Effector memory CD8-positive, alpha-beta T cell (primary cell): ENCODE measurements around the gene KIRREL3.

Experiments used
- ATAC-seq: fragments of 150-1000 bp; cut with Tn5 transposase; replicated peaks from 2 replicates; pipeline ENCODE4 v1.10.0; 2021; ENCODE audit warnings: mild to moderate bottlenecking, moderate library complexity
- DNase-seq, 3 experiments: peaks; one replicate each; pipeline ENCODE4 v3.0.0; 2021
- H3K27ac Mint-ChIP-seq, 2 donors: one replicate each; pipeline ENCODE4 v1.8.0; 2022; ENCODE audit warnings: mild to moderate bottlenecking in 2 of 2, mixed read lengths in 2 of 2, moderate library complexity in 2 of 2
- H3K27me3 Mint-ChIP-seq, 2 donors: one replicate each; pipeline ENCODE4 v1.8.0; 2022; ENCODE audit warnings: mixed read lengths in 2 of 2
- H3K36me3 Mint-ChIP-seq: one replicate; pipeline ENCODE4 v1.8.0; 2022; ENCODE audit warnings: mild to moderate bottlenecking, moderate library complexity, mixed read lengths; ENCODE audit not compliant: insufficient read depth
- H3K4me1 Mint-ChIP-seq, 2 donors: one replicate each; pipeline ENCODE4 v1.8.0; 2022; ENCODE audit warnings: low read depth in 2 of 2, mixed read lengths in 2 of 2
- H3K4me3 Mint-ChIP-seq, 2 donors: one replicate each; pipeline ENCODE4 v1.8.0; 2022; ENCODE audit warnings: mild to moderate bottlenecking in 2 of 2, mixed read lengths in 2 of 2, moderate library complexity in 2 of 2
- H3K9me3 Mint-ChIP-seq, 2 donors: one replicate each; pipeline ENCODE4 v1.8.0; 2022; ENCODE audit warnings: mixed read lengths in 2 of 2

KIRREL3 gene

GRCh38 chr11:126477535-126478305, 522.9 kb downstream of the KIRREL3 start:
- Mint-ChIP-seq H3K4me1 (peaks cover 14% of the 10 kb centered on the region in 2 donors), H3K4me3 (peak overlapping the region; percentile 45 to 56), H3K36me3 (peaks cover 2% of the 10 kb centered on the region), H3K9me3 (no peaks in the 10 kb centered on the region), H3K27ac (peak overlapping the region; percentile 12 to 51), H3K27me3 (peaks cover 0 to 15% of the 10 kb centered on the region in 2 donors)
- peak; percentile 42 for ATAC-seq
- peak in 1 of 3 experiments; percentile 12 for DNase-seq

GRCh38 chr11:126476977-126477376, 523.6 kb downstream of the KIRREL3 start:
- no peak for DNase-seq
- no peak for ATAC-seq
- H3K36me3 Mint-ChIP-seq, result peaks cover 2% of the 10 kb centered on the region
- H3K27me3 Mint-ChIP-seq, result peaks cover 0 to 15% of the 10 kb centered on the region in 2 donors
- H3K4me1 Mint-ChIP-seq, result peaks cover 14% of the 10 kb centered on the region in 2 donors
- H3K4me3 Mint-ChIP-seq, result peak overlapping the region; percentile 45 to 56
- H3K9me3 Mint-ChIP-seq, result no peaks in the 10 kb centered on the region
- no peak overlapping the region for H3K27ac Mint-ChIP-seq

- H3K36me3 Mint-ChIP-seq, result peaks cover 2% of the 10 kb centered on the region
Observed at GRCh38 chr11:126476266-126476924, 524.2 kb downstream of the KIRREL3 start.

GRCh38 chr11:126475014-126475991, 525.3 kb downstream of the KIRREL3 start:
- no peaks in the 10 kb centered on the region for H3K36me3 Mint-ChIP-seq
- DNase-seq (no peak), ATAC-seq (no peak)
- no peak overlapping the region for H3K27ac Mint-ChIP-seq
- peaks cover 0 to 15% of the 10 kb centered on the region in 2 donors for H3K27me3 Mint-ChIP-seq
- H3K4me1 Mint-ChIP-seq, result peaks cover 7 to 9% of the 10 kb centered on the region in 2 donors
- H3K4me3 Mint-ChIP-seq, result no peak overlapping the region
- H3K9me3 Mint-ChIP-seq, result no peaks in the 10 kb centered on the region

More at GRCh38 chr11:126476266-126476924, 524.2 kb downstream of the KIRREL3 start:
- H3K27me3 Mint-ChIP-seq, result peaks cover 0 to 15% of the 10 kb centered on the region in 2 donors
- H3K9me3 Mint-ChIP-seq, result no peaks in the 10 kb centered on the region
- ATAC-seq (no peak), DNase-seq (no peak)
- no peak overlapping the region for H3K27ac Mint-ChIP-seq
- H3K4me1 Mint-ChIP-seq, result peaks cover 14% of the 10 kb centered on the region in 2 donors
- peak overlapping the region; percentile 45 to 56 for H3K4me3 Mint-ChIP-seq

- H3K9me3 Mint-ChIP-seq, result no peaks in the 10 kb centered on the region
- ATAC-seq, result no peak
- H3K4me3 Mint-ChIP-seq, result no peak overlapping the region
- no peak overlapping the region for H3K27ac Mint-ChIP-seq
- DNase-seq, result no peak
- H3K36me3 Mint-ChIP-seq, result no peaks in the 10 kb centered on the region
- H3K4me1 Mint-ChIP-seq, result peaks cover 7 to 8% of the 10 kb centered on the region in 2 donors
- H3K27me3 Mint-ChIP-seq, result peaks cover 0 to 15% of the 10 kb centered on the region in 2 donors
Observed at GRCh38 chr11:126474220-126474619, 526.4 kb downstream of the KIRREL3 start.

GRCh38 chr11:126473269-126473668, 527.3 kb downstream of the KIRREL3 start:
- Mint-ChIP-seq H3K4me1 (peaks cover 4% of the 10 kb centered on the region in 2 donors), H3K36me3 (no peaks in the 10 kb centered on the region), H3K9me3 (no peaks in the 10 kb centered on the region), H3K27me3 (peaks cover 0 to 7% of the 10 kb centered on the region in 2 donors), H3K27ac (no peak overlapping the region), H3K4me3 (no peak overlapping the region)
- ATAC-seq (no peak), DNase-seq (no peak)

GRCh38 chr11:126469311-126469710, 531.3 kb downstream of the KIRREL3 start:
- no peak for DNase-seq
- no peak for ATAC-seq
- no peak overlapping the region for H3K4me3 Mint-ChIP-seq
- H3K9me3 Mint-ChIP-seq, result no peaks in the 10 kb centered on the region
- no peak overlapping the region for H3K27ac Mint-ChIP-seq
- no peaks in the 10 kb centered on the region for H3K27me3 Mint-ChIP-seq
- H3K36me3 Mint-ChIP-seq, result no peaks in the 10 kb centered on the region
- H3K4me1 Mint-ChIP-seq, result peaks cover 18 to 25% of the 10 kb centered on the region in 2 donors

- ATAC-seq (no peak), DNase-seq (no peak)
- Mint-ChIP-seq H3K27me3 (peaks cover 0 to 2% of the 10 kb centered on the region in 2 donors), H3K36me3 (no peaks in the 10 kb centered on the region), H3K4me1 (peaks cover 18 to 26% of the 10 kb centered on the region in 2 donors), H3K27ac (peak overlapping the region in 1 of 2 donors; percentile 51), H3K4me3 (no peak overlapping the region), H3K9me3 (no peaks in the 10 kb centered on the region)
Observed at GRCh38 chr11:126468102-126468521, 532.5 kb downstream of the KIRREL3 start.

GRCh38 chr11:126467471-126467870, 533.1 kb downstream of the KIRREL3 start:
- H3K4me1 Mint-ChIP-seq, result peaks cover 18 to 26% of the 10 kb centered on the region in 2 donors
- H3K27ac Mint-ChIP-seq, result peak overlapping the region in 1 of 2 donors; percentile 51
- H3K36me3 Mint-ChIP-seq, result no peaks in the 10 kb centered on the region
- no peaks in the 10 kb centered on the region for H3K9me3 Mint-ChIP-seq
- ATAC-seq (no peak), DNase-seq (no peak)
- no peak overlapping the region for H3K4me3 Mint-ChIP-seq
- H3K27me3 Mint-ChIP-seq, result peaks cover 0 to 8% of the 10 kb centered on the region in 2 donors

GRCh38 chr11:126467046-126467370, 533.6 kb downstream of the KIRREL3 start:
- Mint-ChIP-seq H3K9me3 (no peaks in the 10 kb centered on the region), H3K36me3 (no peaks in the 10 kb centered on the region), H3K4me3 (peak overlapping the region in 1 of 2 donors; percentile 73), H3K4me1 (peaks cover 18 to 26% of the 10 kb centered on the region in 2 donors), H3K27me3 (peaks cover 0 to 11% of the 10 kb centered on the region in 2 donors), H3K27ac (no peak overlapping the region)
- no peak for ATAC-seq
- DNase-seq, result no peak

GRCh38 chr11:126466236-126467045, 534.1 kb downstream of the KIRREL3 start:
- H3K27ac Mint-ChIP-seq, result peak overlapping the region; percentile 69 to 86
- no peak for ATAC-seq
- H3K4me1 Mint-ChIP-seq, result peaks cover 18 to 26% of the 10 kb centered on the region in 2 donors
- no peak for DNase-seq
- no peaks in the 10 kb centered on the region for H3K9me3 Mint-ChIP-seq
- peak overlapping the region; percentile 67 to 73 for H3K4me3 Mint-ChIP-seq
- peaks cover 0 to 11% of the 10 kb centered on the region in 2 donors for H3K27me3 Mint-ChIP-seq
- H3K36me3 Mint-ChIP-seq, result no peaks in the 10 kb centered on the region

- Mint-ChIP-seq H3K4me1 (peaks cover 18 to 26% of the 10 kb centered on the region in 2 donors), H3K27ac (peak overlapping the region; percentile 69 to 86), H3K36me3 (no peaks in the 10 kb centered on the region), H3K27me3 (peaks cover 0 to 11% of the 10 kb centered on the region in 2 donors), H3K4me3 (peak overlapping the region; percentile 67 to 73), H3K9me3 (no peaks in the 10 kb centered on the region)
- peak in 2 of 3 experiments; percentile 13 to 22 for DNase-seq
- peak; percentile 78 for ATAC-seq
Observed at GRCh38 chr11:126465573-126466188, 534.9 kb downstream of the KIRREL3 start.
